ENCODE data around the gene ZNRF3.

Gene ZNRF3

GRCh38 chr22:29012952-29013351 is 129.6 kb downstream of the ZNRF3 start:
- DNase-seq: no peak
- in situ Hi-C loops (cut with HindIII; ENCODE audit: low pct_ligation_motif_present, low pct_unique_long_range_greater_than_20kb, low sequenced_read_pairs): no loop called here

GRCh38 chr22:29014293-29014692 is 130.9 kb downstream of the ZNRF3 start:
- DNase-seq: no peak
- in situ Hi-C loops (cut with HindIII; ENCODE audit: low pct_ligation_motif_present, low pct_unique_long_range_greater_than_20kb, low sequenced_read_pairs): no loop called here

GRCh38 chr22:29014773-29015172 is 131.4 kb downstream of the ZNRF3 start:
- DNase-seq: no peak
- in situ Hi-C loops (cut with HindIII; ENCODE audit: low pct_ligation_motif_present, low pct_unique_long_range_greater_than_20kb, low sequenced_read_pairs): no loop called here

DNA sequence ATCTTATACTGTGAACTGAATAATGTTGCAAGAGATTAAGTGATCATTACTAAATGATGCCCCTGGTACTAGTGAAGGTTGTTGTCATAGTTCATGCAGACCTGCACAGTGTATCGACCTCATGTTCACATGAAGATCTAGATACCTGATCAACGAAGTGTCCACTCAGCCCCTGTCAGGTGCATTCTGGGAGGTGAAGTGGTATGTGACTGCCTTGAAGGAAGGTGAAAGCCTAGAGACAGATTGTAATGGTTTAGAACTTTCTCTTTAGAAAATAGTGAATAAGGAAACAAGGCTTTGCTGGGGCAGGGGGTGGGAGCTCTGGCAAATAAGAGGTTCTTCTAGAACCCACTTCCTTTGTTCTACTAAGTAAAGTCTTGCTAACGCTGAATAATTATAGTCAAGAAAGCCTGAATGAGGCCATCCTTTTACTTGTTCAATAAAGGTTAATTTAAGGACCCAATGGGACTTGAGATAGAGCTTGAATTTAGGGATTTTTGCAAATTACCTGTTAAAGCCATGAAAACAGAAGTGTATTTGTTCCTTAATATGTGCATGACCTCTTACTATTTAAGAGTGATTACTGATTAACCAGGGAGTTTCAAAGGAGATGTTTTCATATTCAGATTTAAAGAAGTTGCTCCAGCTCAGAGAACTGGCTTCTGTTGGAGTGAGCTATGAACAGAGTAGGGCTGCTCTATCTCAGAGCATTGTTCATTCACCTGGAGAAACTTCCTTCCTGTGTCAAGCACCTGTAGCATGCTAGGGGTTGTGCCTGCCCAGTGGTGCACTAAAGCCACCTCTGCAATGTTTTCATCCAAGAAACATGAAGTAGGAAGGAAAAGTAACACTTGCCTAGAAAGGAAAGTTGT is 132.9 kb downstream of the ZNRF3 start:
- in situ Hi-C loops (cut with HindIII; ENCODE audit: low pct_ligation_motif_present, low pct_unique_long_range_greater_than_20kb, low sequenced_read_pairs): no loop called here
- no peak for DNase-seq

- DNase-seq: no peak
- in situ Hi-C loops (cut with HindIII; ENCODE audit: low pct_ligation_motif_present, low pct_unique_long_range_greater_than_20kb, low sequenced_read_pairs): no loop called here
Measured at GRCh38 chr22:29018293-29019189, 135.2 kb downstream of the ZNRF3 start.

GRCh38 chr22:29022101-29022817 is 138.9 kb downstream of the ZNRF3 start:
- in situ Hi-C loops (cut with HindIII; ENCODE audit: low pct_ligation_motif_present, low pct_unique_long_range_greater_than_20kb, low sequenced_read_pairs): no loop called here
- DNase-seq: peak; percentile 81

DNA sequence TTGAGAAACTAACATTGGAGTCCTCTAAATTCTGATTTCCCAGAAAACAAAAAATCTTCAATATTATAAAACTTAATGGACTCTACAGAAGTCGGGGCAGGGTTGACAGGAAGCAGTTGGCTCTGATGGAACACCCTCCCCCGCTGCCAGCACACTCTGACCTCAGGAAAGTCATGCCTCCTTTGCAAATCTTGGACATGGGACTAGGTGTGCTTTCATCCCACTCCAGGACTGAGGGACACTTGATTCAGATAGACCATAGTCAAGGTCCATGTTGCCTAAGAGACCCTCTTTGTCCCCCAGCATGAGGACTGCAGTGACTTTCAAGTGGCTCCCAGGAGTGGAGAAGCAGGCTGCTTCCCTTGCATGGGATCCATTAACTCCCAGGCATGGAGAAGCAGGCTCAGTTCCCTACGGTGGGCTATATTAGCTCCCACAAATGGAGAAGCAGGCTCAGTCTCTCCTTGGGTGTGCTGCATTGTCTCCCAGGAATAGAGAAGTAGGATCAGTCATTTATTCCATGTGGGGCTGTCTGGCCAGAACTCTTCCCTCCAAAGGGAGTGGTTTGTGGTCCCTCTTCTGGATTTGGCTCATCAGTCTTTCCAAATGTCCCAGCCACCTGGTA is 139.9 kb downstream of the ZNRF3 start:
- in situ Hi-C loops (cut with HindIII; ENCODE audit: low pct_ligation_motif_present, low pct_unique_long_range_greater_than_20kb, low sequenced_read_pairs): no loop called here

GRCh38 chr22:29026579-29026978 is 143.2 kb downstream of the ZNRF3 start:
- in situ Hi-C loops (cut with HindIII; ENCODE audit: low pct_ligation_motif_present, low pct_unique_long_range_greater_than_20kb, low sequenced_read_pairs): no loop called here
- no peak for DNase-seq

More for the DNA sequence above, 139.9 kb downstream of the ZNRF3 start:
- no peak for DNase-seq

GRCh38 chr22:29028468-29028867 is 145.1 kb downstream of the ZNRF3 start:
- DNase-seq: no peak
- in situ Hi-C loops (cut with HindIII; ENCODE audit: low pct_ligation_motif_present, low pct_unique_long_range_greater_than_20kb, low sequenced_read_pairs): no loop called here

- no peak for DNase-seq
- in situ Hi-C loops (cut with HindIII; ENCODE audit: low pct_ligation_motif_present, low pct_unique_long_range_greater_than_20kb, low sequenced_read_pairs): no loop called here
Measured at GRCh38 chr22:29029202-29030000, 146.0 kb downstream of the ZNRF3 start.

DNA sequence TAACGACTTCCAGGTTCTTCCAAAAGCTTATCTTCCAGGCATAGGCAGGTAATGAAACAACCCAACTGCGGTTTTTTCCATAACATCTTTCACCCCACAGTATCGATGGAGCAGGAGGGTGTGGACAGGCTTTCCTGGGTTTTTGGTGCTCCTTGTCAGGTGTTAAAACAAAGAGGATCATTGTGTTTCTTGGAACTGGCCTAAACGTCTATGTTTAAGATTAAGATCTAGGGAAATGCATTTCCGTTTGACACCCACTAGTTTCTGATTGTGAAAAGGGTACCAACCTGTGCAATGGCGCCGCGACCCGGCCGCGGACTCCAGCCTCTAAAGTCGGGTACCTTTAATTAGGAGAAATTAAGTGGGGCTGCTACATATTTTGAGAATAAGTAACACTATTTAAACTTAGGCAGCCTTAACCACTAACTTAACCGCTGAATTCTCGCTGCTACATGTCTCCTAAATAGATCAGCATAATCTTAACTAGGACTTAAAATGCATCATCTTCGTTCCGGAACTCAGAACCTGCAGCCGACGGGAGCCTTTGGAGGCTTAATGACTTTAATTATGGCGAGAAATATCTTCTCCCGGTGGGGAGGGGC is 146.7 kb downstream of the ZNRF3 start:
- DNase-seq: peak; percentile 30
- in situ Hi-C loops (cut with HindIII; ENCODE audit: low pct_ligation_motif_present, low pct_unique_long_range_greater_than_20kb, low sequenced_read_pairs): no loop called here

DNA sequence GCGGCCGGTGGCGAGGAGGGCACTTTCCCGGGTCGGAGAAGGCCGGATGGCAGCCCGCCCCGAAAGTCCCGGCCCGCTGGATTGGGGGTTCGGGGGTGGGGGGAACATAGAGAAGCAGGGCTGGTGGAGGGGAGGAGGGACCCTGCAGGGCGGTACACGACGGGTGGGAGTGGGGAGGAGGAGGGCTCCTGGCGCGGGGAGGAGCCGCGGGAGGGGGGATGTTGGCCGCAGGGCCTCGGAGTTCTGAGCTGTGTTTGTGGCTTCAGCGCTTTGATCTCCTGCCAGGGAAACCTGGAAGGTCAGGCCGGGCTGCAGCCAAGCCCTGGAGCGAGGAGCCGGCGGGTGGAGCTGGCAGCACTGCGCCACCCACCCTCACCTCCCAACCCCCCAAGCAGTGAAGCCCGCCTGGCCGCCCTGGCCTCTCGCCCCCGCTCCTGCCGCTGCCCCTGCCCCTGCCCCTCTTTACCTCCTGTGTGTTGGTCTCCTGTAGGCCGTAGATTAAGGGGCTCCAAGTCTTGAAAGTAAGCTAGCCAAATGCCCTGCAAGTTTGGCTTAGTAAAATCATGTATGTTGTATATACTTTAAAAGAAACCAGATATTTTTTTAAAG is 147.3 kb downstream of the ZNRF3 start:
- in situ Hi-C loops (cut with HindIII; ENCODE audit: low pct_ligation_motif_present, low pct_unique_long_range_greater_than_20kb, low sequenced_read_pairs): no loop called here
- DNase-seq: peak; percentile 91

DNA sequence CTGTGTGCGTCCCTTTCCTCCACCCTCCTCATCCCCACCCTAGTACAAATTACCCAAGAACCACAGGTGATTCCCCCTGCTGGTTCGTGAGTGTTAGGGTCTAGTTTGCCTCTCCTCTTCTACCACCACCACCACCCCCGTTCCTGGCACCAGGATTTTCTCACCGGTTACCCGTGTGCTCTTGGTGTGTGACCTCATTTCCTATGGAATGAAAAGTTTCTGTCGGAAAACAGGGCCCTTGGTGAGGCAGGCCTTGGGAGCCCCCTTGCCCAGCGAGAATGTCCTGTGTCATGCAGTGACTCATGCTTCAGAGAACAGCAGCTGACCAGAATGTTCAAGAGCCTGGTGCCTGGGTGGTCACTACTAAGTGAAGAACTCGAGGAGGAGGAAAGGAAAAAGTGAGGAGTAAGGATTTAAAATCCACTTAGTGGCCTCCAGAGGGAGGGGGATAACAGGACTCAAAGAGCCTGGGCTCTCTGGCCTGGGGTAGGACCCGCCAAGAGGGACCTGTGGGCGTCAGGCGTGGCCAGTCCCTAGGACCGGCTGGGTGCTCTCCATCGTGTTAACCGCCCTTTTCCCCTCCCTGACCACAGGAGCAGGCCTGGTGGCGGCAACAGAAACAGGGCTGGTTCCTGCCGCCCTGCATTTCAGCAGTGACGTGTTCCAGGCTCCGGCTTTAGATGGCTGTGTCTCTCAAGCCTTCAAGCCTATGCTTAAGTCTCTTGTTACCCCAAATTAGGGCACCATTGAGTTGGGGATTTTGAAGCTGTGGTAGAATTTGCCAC is 148.0 kb downstream of the ZNRF3 start:
- peak; percentile 97 for DNase-seq
- in situ Hi-C loops (cut with HindIII; ENCODE audit: low pct_ligation_motif_present, low pct_unique_long_range_greater_than_20kb, low sequenced_read_pairs): no loop called here

DNA sequence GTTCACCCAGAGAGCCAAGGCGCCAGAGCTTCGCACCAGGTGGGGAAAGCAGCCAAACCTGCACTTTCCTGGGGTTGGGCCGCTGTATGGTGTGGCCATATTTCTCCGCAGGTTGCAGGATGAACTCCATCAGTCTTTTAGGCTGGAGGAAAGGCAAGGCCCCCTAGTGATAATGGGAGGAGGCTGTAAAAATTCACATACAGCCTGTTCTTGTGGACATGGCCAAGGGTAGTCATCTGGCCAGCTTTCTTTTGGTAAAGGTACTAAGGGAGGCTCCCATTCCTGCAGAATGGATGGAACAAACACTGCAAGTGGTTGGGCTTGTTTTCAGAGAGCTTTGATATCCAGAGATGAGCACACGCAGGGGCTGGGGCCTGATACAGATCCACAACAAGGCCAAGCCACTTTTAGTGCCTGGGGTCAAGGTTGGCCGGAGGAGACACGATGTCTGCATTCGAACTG is 148.7 kb downstream of the ZNRF3 start:
- in situ Hi-C loops (cut with HindIII; ENCODE audit: low pct_ligation_motif_present, low pct_unique_long_range_greater_than_20kb, low sequenced_read_pairs): no loop called here
- DNase-seq: peak; percentile 25

- in situ Hi-C loops (cut with HindIII; ENCODE audit: low pct_ligation_motif_present, low pct_unique_long_range_greater_than_20kb, low sequenced_read_pairs): no loop called here
- peak; percentile 33 for DNase-seq
Measured at GRCh38 chr22:29032584-29032983, 149.2 kb downstream of the ZNRF3 start.

DNA sequence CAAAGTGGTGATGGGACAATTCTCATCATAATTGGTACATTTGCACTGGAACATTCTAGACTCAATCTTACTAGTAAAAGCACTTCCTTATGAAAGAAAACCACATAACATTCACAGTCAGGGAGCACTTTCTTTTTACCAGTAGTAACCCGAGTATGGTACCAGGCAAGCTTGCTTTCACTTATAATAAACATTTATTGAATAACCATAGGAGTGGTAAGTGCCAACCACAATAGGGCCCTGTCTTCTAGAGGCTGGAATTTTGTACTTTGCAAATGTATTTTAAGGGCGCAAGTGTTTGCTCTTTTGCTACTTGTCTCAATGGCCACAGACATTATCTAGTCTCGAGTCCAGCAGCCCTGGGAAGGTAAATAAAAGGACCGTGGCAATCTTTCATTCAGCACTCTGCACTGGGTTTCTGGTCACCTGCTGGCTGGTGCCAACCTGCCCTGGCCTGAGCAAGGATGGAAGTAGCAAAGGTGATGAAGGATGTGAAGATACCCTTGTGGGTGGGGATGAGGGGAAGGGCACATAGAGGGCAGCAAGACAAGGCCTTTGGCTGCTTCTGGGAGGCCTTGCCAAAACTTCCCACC is 154.1 kb downstream of the ZNRF3 start:
- no peak for DNase-seq
- in situ Hi-C loops (cut with HindIII; ENCODE audit: low pct_ligation_motif_present, low pct_unique_long_range_greater_than_20kb, low sequenced_read_pairs): no loop called here
